CD4-positive, alpha-beta T cell treated with Interferon alpha-2 for 1 hour (primary cell): ENCODE data around the gene BMP7.
"Not testable (repeated sequence)": the region's sequence is repeated elsewhere in the genome, so short reads cannot be mapped to it uniquely, and the experiment has no call there.

Source experiments
- DNase-seq, 2 donors: peaks; one replicate each; pipeline ENCODE4 v3.0.0-alpha.2; 2020 to 2022

BMP7 gene

DNA sequence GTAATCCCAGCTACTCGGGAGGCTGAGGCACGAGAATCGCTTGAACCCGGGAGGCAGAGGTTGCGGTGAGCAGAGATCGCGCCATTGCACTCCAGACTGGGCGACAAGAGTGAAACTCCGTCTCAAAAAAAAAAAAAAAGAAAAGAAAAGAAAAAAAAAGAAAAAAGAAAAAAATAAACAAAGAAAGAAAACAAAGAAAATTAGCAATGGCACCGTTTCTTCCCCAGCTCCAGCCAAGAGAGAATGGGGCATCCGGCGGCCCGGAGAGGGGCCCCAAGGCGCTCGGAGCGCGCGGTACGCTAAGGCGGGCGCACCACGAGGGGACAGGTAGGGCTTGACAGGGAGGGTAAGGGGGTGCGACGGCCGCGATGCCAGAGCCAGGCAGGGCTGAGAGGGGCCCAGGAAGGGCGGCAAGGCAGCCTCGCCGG, 1.5 kb downstream of the BMP7 start:
- DNase-seq: not testable (repeated sequence)

DNA sequence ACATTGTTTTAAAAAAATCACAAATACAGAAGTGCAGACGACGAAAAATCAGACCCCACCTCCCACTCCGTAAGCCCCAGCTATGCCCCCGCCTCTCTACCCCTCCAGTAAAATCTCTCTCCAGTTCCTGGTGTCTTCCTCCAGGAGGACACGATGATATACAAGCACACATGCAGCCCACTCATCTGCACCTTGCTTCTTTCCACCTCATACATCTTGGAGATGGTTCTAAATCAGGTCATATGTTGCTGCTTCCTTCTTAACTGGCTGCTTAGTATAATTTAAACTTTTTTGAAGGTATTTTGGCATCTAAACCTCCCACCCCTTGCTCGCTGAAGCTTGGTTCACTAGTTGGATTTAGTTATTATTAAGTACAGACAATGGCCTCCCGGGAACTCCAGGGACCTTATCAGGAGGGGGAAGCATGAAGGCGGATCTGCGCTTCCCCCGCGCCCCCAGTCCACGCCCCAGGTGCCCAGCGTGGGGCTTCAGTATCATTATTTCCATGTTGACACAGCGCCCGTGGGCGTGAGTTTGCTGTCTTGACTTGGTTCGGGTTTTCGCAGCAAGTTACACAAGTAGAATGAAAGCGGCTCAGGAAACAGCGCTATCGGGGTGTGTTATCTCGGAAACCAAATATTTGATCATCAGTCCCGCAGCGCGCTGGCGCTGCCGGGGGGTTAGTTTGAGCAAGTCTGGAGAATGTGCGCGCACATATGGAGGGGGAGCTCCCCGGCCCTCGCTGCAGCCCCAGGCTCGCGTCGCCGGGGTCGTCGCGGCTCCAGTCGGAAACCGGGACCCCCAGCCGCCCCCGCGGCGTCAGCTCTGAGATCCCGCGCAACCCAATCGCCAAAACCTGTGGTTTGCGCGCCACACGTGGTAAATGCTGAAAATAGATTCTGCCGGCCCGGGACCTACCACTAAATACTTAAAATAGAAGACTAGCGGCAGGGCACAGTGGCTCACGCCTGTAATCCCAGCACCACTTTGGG, 2.3 kb downstream of the BMP7 start:
- no peak for DNase-seq

- no peak for DNase-seq
These were observed 3.4 kb downstream of the BMP7 start for GRCh38 chr20:57262784-57263609.

DNA sequence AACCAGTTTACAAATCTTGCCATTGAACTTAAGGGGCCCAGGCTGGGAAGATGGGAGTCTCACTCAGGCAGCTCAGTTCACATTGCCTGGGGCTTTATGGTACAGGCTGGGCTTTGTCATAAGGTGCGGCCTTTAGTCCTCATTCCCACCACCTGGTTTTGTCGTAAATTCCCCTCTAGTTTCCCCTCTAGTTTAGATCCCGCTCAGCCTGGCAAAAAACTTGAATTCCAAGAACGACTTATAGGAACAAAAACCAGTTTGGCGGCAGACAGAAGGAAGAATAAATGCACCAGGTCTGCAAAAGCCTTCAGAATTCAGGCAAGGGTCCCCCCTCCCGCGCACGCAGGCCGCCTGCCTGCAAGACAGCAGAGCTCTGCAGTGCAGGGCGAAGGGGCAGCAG, 4.1 kb downstream of the BMP7 start:
- no peak for DNase-seq

- no peak for DNase-seq
These were observed 4.8 kb downstream of the BMP7 start for GRCh38 chr20:57261457-57262251.

DNA sequence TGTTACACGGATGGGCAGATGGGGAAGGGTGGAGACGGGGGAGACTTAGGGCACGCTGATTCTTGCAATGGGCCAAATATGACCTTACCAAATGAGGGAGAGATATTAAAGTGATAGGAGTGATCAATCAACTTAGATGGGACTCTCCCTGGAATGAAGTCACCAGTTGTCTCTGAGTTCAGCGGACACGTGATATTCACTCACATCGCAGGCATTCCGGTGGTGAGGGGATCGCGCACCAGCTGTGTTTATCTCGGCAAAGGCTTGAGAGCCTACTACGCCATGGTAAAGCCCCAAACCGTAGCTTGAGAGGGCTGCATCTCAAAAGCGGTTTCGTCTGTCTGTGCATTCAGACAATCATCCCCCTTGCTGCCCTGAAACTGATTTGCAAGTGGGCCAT, 5.5 kb downstream of the BMP7 start:
- DNase-seq: no peak

DNA sequence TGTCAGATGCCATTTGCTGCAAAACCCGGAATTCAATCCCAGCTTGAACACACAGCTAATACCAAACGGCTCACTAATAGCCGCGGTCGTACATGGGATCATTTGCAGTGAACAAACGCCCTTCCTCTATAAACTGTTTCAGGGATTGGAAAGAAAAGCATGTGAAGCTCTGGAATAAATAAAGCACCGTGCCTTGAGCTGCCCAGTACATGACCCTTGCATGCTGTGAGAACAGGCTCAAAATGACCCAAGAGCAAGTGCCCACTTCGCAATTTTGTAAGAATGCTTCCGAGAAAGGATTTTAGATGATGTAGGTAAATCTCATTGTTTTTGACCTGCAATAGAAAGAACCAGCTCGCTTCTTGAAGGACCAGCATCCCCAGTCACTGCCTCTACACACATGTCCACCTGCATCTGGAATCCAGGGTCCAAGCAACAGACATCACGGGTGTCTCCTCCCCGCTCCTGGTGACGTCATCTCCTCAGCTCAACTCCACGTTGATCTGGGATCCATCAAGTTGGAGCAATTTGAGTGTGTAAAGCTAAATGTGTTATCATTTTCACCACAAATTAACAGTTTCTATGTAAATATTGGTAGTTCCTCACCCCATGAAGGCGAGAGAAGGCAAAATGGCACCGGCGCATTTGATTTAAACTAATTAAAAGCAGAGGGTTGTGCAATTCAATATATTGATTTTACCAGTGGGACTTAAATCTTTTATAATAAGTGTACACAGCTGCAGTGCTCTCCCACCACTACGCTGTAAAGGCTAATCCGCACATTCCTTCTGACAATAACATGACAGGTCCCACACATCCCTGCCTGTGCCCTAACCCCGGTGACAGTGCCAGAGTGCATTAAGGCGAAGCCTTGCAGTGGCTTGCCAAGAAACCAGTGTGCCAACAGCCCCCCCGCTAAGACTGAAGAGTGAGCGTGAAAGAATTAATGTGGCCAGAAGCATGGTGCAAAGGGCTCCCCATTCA, 6.2 kb downstream of the BMP7 start:
- DNase-seq: no peak

DNA sequence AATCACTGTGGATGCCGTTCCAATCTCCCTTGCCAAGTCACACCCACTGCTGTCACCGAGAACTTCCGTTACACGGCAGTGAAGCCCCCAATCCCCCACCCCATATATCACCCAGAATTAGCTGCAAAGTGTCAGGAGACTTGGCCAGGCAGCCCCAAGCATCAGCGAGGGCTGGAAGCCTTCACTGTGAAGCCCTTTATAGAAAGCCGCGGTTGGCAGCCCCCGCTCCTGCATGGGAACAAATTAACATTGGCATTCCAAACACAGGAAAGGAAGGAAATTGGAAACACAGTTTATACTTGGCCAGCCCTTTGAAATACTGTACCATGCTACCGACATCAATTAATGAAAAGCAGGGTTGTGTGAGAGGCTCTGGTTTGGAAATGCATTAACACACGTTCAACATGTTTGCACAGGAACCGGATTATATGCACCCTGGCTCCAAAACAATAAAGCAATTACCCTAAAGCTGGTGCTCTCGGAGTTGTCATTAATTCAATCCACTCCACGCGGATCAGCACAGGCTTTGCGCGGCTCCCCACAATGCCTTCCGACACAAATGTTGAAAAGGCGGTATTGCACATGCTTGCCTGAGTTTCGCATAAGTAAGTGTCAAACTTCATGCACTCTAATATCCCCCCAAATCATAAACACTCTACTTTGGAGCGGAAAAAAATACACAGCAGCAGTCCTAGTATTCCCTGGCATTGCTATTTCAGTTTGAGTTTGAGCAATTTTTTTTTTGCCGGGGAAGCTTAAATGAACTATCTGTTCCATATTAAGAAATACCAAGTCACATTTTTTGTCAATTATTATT, 7.1 kb downstream of the BMP7 start:
- DNase-seq: no peak

DNA sequence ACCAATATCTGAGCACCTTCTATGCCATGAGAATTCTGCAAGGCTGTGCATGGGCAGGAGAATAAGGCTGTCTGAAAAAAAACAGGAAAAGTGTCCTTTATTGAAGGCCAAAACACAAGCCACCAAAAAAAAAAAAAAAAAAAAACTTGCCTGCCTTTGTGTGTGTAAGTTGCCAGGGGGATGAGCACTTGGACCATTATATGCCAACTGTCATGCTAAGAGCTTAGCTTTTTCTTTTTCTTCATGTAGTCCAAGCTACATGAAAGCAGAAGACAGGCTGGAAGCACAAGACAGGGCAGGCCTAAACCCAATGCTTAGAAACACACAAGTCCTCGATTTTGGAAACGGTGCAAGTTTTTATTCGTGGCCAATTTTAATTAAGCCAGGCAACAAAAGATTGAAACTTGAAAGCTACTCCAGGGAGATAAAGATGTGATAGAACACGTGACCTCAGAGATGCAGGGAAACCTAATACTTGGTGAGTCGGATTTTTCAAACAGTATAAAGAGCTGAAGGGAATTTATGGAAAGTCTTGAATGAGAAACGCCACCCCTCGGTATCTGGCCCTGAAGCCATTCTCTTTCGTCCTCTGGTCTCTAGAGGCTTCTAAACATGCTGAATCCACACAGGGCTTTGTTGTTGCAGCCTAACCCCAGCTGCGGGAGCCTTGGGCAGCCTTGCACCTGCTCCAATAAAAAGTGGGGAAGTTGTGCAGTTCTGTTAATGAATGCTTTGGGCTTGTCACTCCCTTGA, 8.6 kb downstream of the BMP7 start:
- no peak for DNase-seq

DNA sequence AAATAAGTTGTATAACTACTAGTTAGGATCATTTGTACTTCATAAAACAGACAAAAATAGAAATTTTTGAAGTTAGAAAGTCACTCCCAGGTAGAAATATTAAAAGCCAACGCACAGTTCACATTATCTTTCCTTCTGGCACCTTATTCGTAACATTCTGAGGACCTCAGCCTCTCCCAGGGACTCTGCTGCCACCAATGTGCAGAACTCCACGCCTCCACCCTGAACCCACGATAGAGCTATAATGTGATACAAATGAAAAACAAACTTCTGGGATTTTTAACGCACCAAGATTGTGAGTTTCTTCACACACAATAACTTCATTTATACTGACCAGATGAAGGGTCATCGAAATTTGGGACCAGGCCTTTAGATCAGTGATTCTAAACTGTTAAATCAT, 9.5 kb downstream of the BMP7 start:
- no peak for DNase-seq

DNA sequence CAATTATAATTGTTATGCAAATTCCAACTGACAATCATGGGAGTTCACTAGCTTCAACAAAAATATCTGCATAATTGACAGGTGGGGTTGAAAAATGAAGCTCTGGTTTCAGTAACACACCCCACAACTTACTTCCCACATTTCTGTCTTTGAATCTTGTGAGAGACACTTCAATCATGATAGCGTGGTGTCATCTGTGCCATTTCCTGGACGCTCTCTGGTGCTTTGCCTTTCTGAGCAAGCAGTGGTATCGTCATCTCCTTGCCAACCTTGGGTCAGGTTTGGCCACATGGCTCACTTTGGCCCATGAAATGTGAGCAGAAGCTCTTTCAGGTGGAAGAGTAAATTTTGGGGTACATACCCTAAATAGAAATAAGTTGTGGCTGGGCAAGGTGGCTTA, 10.2 kb downstream of the BMP7 start:
- no peak for DNase-seq

- no peak for DNase-seq
These were observed 11.3 kb downstream of the BMP7 start for GRCh38 chr20:57255183-57255582.

DNA sequence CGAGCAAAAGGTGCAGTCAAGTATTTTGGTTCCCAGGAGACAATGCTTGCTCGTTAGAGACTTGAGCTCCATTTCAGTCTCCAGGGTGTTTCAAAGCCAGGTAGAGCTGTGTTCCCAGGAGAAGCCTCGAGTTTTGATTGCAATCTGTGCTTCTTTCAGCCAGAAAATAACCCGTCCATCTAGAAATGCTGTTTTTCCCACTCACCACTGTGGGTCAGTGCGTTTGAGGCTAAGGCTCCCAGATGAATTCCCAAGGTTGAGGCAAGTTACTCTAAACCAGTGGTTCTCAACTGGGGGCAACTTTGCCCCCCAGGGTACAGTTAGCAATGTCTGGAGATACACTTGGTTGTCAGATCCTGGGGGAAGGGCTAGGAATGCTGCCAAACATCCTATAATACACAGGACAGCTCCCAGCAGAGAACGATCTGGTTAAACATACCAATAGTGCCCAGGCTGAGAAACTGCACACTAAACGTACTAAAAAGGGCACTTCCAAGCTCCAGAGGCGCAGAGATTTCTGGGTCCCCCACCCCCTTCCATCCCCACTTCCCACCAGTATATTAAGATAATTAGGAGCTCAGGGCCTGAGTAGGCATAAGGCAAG, 13.8 kb downstream of the BMP7 start:
- DNase-seq: no peak

GRCh38 chr20:57251949-57252348, 14.5 kb downstream of the BMP7 start:
- no peak for DNase-seq

- no peak for DNase-seq
These were observed 15.1 kb downstream of the BMP7 start for GRCh38 chr20:57251344-57251743.

GRCh38 chr20:57250607-57251343, 15.7 kb downstream of the BMP7 start:
- no peak for DNase-seq

DNA sequence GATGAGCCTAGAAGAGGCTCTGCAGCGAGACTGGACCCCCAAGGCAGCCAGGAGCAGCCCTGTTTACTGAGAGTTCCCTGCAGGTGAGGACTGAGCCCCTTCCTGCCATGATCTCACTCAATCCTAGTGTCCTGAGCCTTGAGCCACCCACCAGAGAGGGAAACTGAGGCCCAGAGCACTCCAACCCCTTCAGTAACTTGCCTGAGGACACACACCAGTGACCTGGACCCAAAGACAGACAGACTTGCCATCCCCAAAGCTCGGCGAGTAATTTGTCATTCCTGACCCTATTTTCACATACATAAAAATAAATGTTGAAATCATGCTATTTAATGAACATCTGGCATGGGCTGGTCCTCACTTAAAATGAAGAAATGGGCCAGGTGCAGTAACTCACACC, 16.7 kb downstream of the BMP7 start:
- no peak for DNase-seq

DNA sequence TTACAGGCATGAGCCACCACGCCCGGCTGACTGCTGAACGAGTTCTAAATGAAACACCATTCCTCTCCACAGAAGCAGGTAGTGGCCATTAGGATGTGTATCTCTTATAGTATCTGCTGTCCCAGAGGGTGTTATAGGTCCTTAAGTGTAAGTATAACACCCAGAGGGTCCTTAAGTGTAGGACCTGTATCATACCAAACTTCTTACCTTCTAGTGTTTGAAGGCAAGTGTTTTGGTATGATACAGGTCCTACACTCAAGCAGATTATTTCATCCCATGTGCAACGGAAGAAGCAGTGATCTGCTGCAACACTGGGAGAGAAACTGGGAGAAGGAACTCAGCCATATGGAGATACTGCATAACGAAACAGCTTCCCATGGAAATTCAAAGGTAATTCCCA, 17.4 kb downstream of the BMP7 start:
- no peak for DNase-seq
